Skeletal muscle tissue (tissue), 4 donors: ENCODE data around the gene ERC1. TPM values are rescaled to one million over a fixed set of nuclear protein-coding genes. Genes with fewer than 3 reads are reported as not detected.

Experiments
- H3K27ac ChIP-seq: one replicate; pipeline ENCODE4 v1.7.0; 2013; ENCODE audit warnings: mild to moderate bottlenecking, low read depth, low read length, inconsistent platforms
- H3K27me3 ChIP-seq, 3 donors: one replicate each; pipeline ENCODE4 v1.7.0; 2013; ENCODE audit warnings: low read length in 3 of 3; ENCODE audit not compliant: control insufficient read depth in 3 of 3, insufficient read depth in 3 of 3
- H3K36me3 ChIP-seq, 3 donors: one replicate each; pipeline ENCODE4 v1.7.0; 2013; ENCODE audit warnings: low read length in 3 of 3; ENCODE audit not compliant: control insufficient read depth in 3 of 3, insufficient read depth in 3 of 3
- H3K4me1 ChIP-seq, 3 donors: one replicate each; pipeline ENCODE4 v1.7.0; 2013; ENCODE audit warnings: low read length in 3 of 3, mild to moderate bottlenecking in 3 of 3; ENCODE audit not compliant: control insufficient read depth in 3 of 3, insufficient read depth in 3 of 3
- H3K4me3 ChIP-seq, 3 donors: one replicate each; pipeline ENCODE4 v1.7.0; 2013; ENCODE audit warnings: low read length in 3 of 3
- H3K9ac ChIP-seq, 3 donors: one replicate each; pipeline ENCODE4 v1.7.0; 2013; ENCODE audit warnings: low read length in 3 of 3, mild to moderate bottlenecking in 3 of 3, moderate library complexity in 2 of 3, low read depth in 1 of 3
- H3K9me3 ChIP-seq, 3 donors: one replicate each; pipeline ENCODE4 v1.7.0; 2013; ENCODE audit warnings: low read length in 3 of 3; ENCODE audit not compliant: control insufficient read depth in 3 of 3
- total RNA-seq: library from RNA; depleted of rRNA; stranded (reverse); fragments of >200 nt; gene quantifications from one replicate; pipeline ENCODE4 v1.2.3, GENCODE V29; 2014
- donor health status: Osteomylitis.

The ERC1 gene
- total RNA-seq, 1 donor from 2014 or later: 56.9 TPM

DNA sequence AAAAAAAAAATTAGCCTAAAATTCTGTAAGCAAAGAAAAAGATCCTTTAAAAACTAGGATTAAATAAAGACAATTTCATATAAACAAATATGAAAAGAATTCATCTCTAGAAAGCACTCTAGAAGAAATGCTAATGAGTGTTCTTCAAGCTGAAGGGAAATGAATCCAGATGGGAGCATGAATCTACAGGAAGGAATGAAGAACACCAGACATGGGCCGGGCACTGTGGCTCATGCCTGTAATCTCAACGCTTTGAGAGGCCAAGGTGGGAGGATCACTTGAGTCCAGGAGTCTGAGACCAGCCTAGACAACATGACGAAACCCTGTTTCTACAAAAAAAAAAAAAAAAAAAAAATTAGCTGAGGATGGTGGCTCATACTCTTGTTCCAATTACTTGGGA lies 306.2 kb downstream of the ERC1 start:
- H3K36me3 ChIP-seq: peaks cover 0 to 2% (median 0%) of the 10 kb centered on the region in 3 donors
- H3K27me3 ChIP-seq: no peaks in the 10 kb centered on the region
- no peaks in the 10 kb centered on the region for H3K4me1 ChIP-seq
- H3K9ac ChIP-seq: no peak overlapping the region
- H3K9me3 ChIP-seq: no peaks in the 10 kb centered on the region
- H3K27ac ChIP-seq: no peak overlapping the region
- H3K4me3 ChIP-seq: no peak overlapping the region

DNA sequence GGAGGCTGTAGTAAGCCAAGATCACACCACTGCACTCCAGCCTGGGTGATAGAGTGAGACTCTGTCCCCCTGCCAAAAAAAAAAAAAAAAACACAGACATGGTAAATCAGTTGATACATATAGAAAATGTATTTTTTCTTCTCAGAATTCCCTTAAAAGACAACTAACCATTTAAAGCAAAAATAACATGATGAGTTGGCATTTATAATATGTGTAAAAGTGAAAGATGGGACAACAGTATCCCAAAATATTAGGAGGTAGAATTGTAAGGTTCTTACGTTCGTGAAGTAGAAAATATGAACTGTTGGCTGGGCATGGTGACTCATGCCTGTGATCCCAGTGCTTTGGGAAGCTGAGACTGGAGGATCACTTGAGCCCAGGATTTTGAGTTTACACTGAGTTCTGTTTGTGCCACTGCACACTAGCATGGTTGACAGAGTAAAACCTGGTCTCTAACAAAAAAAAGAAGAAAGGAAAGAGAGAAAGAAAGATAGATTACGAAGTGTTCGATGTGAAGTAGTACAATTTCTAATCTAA lies 306.7 kb downstream of the ERC1 start:
- Histone ChIP-seq H3K27me3 (no peaks in the 10 kb centered on the region), H3K4me1 (no peaks in the 10 kb centered on the region), H3K9ac (no peak overlapping the region), H3K36me3 (peaks cover 0 to 2% (median 0%) of the 10 kb centered on the region in 3 donors), H3K4me3 (no peak overlapping the region), H3K27ac (no peak overlapping the region), H3K9me3 (no peaks in the 10 kb centered on the region)

DNA sequence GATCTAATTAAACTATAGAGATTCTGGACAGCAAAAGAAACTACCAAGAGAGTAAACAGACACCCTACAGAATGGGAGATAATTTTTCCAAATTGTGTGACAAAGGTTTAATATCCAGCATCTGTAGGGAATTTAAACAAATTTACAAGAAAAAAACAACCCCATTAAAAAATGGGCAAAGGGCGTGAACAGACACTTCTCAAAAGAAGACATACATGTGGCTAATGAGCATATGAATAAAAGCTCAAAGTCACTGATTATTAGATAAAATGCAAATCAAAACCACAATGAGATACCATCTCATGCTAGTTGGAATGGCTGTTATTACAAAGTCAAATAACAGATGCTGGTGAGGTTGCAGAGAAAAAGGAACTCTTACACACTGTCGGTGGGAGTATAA lies 309.4 kb downstream of the ERC1 start:
- Histone ChIP-seq H3K9me3 (no peaks in the 10 kb centered on the region), H3K36me3 (peaks cover 0 to 1% (median 0%) of the 10 kb centered on the region in 3 donors), H3K9ac (no peak overlapping the region), H3K4me3 (no peak overlapping the region), H3K27me3 (no peaks in the 10 kb centered on the region), H3K4me1 (no peaks in the 10 kb centered on the region), H3K27ac (no peak overlapping the region)

DNA sequence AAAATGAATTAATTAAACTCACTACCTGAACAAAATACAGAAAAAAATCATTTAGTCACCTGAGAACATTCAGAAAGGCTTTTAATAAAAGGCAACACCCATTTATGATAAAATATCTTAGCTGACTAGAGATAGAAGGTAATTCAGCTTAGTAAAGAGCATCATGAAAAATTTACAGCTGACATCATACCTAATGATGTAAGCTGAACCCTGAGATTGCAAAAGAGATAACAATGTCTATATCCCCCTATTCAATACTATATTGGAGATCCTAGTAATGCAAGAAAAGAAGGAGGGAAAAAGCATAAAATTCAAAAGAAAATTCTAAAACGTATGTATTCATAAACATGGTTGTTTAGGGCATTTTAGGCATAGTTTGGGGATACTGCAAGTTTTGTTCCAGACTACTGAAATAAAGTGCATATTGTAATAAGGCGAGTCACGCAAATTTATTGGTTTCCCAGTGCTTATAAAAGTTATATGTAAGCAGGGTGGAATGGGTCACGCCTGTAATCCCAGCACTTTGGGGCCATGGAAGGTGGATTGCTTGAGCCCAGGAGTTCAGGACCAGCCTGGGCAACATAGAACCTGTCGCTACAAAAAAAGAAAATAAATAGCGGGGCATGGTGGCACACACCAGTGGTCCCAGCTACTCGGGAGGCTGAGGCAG lies 311.3 kb downstream of the ERC1 start:
- Histone ChIP-seq H3K9me3 (no peaks in the 10 kb centered on the region), H3K4me3 (no peak overlapping the region), H3K36me3 (no peaks in the 10 kb centered on the region), H3K9ac (no peak overlapping the region), H3K27ac (no peak overlapping the region), H3K4me1 (no peaks in the 10 kb centered on the region), H3K27me3 (no peaks in the 10 kb centered on the region)

DNA sequence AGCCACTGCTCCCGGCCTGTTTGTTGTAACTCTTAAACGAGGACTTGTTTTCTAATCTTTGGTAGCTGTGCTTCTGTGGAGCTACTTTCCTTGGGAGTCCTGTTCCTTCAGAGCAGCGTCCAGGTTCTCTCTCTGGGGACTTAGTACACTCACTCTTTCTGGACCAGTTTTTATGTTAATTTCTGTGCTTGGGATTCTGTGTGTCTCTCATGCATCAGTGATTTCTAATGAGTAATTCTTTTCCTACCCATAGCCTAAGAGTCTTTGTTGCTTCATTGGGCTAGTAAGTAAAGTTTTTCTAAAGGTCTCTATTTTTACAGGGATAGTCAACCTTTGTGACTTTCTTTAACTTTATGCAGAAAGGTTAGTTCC lies 314.0 kb downstream of the ERC1 start:
- no peaks in the 10 kb centered on the region for H3K36me3 ChIP-seq
- no peaks in the 10 kb centered on the region for H3K9me3 ChIP-seq
- H3K9ac ChIP-seq: no peak overlapping the region
- H3K27me3 ChIP-seq: no peaks in the 10 kb centered on the region
- H3K27ac ChIP-seq: no peak overlapping the region
- H3K4me1 ChIP-seq: no peaks in the 10 kb centered on the region
- no peak overlapping the region for H3K4me3 ChIP-seq

DNA sequence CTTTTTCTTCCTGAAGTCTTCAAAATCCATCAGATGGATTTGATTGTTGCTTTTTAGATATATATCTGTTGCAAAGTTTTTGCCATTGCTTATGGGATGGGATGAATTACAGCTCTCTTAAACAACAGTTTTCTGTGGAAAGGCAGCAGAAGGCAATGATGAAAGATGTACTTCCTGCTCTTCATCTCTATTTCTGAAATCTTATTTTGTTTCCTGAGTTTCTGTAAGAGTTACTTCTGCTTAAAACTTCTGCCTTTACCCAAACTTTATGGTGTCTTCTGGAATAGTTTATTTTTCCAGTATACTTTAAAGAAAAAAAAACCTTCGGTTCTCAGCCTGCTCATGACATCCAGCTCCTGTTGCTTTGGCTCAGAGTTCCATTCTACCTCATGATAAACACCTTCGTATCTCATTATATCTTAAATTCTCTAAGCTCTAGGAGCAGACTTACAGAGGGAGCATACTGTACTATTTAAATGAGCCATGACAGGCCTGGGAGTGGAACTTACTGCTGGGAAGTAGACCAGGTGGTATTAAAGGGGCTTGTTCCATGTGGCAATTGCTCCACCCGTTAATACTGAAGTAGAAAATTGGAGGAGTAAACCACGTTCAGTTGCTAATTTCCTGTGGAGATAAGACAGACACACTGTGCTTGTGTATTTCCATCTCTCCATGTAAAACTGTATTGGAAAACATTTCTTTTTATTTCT lies 314.9 kb downstream of the ERC1 start:
- Histone ChIP-seq H3K36me3 (no peaks in the 10 kb centered on the region), H3K9ac (no peak overlapping the region), H3K4me1 (no peaks in the 10 kb centered on the region), H3K4me3 (no peak overlapping the region), H3K27ac (no peak overlapping the region), H3K9me3 (no peaks in the 10 kb centered on the region), H3K27me3 (no peaks in the 10 kb centered on the region)

DNA sequence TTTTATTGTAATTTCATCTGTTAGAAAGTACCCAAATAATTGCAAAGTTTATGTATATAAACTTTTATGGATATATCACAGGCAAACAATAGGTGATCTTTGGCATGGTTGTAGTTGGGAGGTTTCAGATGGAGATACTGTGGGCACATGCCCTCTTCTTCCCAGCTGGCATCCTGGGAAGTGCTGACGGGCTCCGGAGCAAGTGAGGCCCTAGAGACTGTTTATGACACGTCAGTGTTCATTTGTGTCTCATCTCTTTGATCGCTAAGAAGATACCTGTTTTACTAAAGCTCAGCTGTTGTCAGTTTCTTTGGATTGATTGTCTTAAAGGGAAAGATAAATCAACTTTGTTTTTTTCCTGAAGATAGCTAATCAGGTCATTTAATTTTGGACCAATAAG lies 315.8 kb downstream of the ERC1 start:
- no peaks in the 10 kb centered on the region for H3K27me3 ChIP-seq
- no peak overlapping the region for H3K27ac ChIP-seq
- no peak overlapping the region for H3K9ac ChIP-seq
- no peaks in the 10 kb centered on the region for H3K9me3 ChIP-seq
- no peaks in the 10 kb centered on the region for H3K36me3 ChIP-seq
- H3K4me1 ChIP-seq: no peaks in the 10 kb centered on the region
- no peak overlapping the region for H3K4me3 ChIP-seq

DNA sequence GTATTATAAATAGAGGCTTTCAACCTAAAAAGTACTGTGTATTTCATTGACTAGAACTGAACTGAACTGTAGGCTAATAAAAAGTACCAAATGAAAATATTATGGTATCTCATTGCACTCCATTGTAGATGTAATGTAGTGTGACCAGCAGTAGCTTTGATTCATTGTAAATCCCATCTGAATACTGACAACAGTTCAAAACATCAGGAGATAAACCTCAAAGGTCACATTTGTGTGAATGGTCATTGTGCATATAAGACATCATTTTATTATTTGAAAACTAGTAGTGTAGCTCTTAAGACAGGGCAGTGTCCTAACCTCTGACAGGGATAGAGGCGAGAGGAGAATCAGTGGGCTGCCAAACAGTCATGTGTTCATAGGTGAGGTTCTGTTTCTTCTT lies 316.8 kb downstream of the ERC1 start:
- H3K27me3 ChIP-seq: no peaks in the 10 kb centered on the region
- H3K9ac ChIP-seq: no peak overlapping the region
- no peaks in the 10 kb centered on the region for H3K36me3 ChIP-seq
- H3K9me3 ChIP-seq: no peaks in the 10 kb centered on the region
- no peaks in the 10 kb centered on the region for H3K4me1 ChIP-seq
- no peak overlapping the region for H3K27ac ChIP-seq
- no peak overlapping the region for H3K4me3 ChIP-seq

DNA sequence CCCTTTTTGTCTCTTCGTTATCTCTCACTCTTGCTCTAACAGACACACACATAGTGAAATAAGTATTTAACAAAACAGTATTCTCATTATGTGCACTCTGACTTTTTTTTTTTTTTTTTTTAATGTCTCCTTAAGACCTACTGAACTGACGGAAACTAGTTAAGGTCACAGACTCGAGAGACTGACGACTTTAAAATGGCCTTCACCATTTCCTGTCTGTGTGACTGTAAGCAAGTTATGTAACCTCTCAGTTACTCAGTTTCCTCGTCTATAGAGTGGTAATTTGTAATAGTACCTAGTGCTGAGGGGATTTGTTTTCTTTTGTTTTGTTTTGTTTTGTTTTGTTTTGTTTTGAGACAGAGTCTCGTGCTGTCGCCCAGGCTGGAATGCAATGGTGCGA lies 318.6 kb downstream of the ERC1 start:
- Histone ChIP-seq H3K4me1 (no peaks in the 10 kb centered on the region), H3K27me3 (no peaks in the 10 kb centered on the region), H3K9ac (no peak overlapping the region), H3K9me3 (peaks cover 0 to under 1% (median 0%) of the 10 kb centered on the region in 3 donors), H3K4me3 (no peak overlapping the region), H3K27ac (no peak overlapping the region), H3K36me3 (no peaks in the 10 kb centered on the region)

DNA sequence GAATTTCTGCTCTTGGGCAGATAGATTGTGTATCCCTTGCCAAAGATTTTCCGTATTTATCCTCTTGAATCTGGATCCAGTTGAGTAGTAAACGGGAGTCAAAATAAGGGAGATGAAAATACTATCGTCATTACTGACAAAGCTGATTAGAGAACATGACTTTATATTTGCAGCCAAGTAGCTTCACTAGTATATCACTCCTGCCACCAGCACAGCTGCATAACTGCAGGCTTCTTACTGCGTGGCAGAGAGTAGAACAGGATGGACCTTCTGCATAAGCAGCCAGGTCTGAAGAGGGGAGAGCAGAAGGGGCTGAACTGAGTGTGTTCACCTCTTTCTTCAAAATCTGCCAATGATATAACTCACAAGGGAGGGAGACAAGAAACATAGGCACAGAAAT lies 319.6 kb downstream of the ERC1 start:
- no peaks in the 10 kb centered on the region for H3K4me1 ChIP-seq
- H3K9ac ChIP-seq: no peak overlapping the region
- no peaks in the 10 kb centered on the region for H3K27me3 ChIP-seq
- no peak overlapping the region for H3K4me3 ChIP-seq
- no peaks in the 10 kb centered on the region for H3K36me3 ChIP-seq
- H3K9me3 ChIP-seq: peaks cover 0 to 2% (median 0%) of the 10 kb centered on the region in 3 donors
- no peak overlapping the region for H3K27ac ChIP-seq
